GM23248 (cell line): Measurements from ENCODE around the gene ADAMTSL3.

Source experiments
- EZH2 ChIP-seq: fragments of 200-600 bp; sonication (generic); IDR thresholded peaks from 2 replicates; pipeline ENCODE4 v1.6.1; 2018; ENCODE audit warnings: antibody characterized with exemption, mild to moderate bottlenecking; ENCODE audit not compliant: insufficient read depth, poor library complexity, severe bottlenecking
- EZH2phosphoT487 ChIP-seq: fragments of 200-600 bp; sonication (generic); IDR thresholded peaks from 2 replicates; pipeline ENCODE4 v1.6.1; 2018; ENCODE audit warnings: antibody characterized with exemption, moderate library complexity, mild to moderate bottlenecking, low read depth; ENCODE audit not compliant: insufficient read depth

GRCh38 chr15:83685916-83686332, 32.0 kb downstream of the ADAMTSL3 start:
- TF ChIP-seq EZH2phosphoT487 (no peak), EZH2 (no peak)
